ENCODE results near the gene HS3ST3A1.
"Not testable (repeated sequence)": the region's sequence is repeated elsewhere in the genome, so short reads cannot be mapped to it uniquely, and the experiment has no call there.

HS3ST3A1 gene

DNA sequence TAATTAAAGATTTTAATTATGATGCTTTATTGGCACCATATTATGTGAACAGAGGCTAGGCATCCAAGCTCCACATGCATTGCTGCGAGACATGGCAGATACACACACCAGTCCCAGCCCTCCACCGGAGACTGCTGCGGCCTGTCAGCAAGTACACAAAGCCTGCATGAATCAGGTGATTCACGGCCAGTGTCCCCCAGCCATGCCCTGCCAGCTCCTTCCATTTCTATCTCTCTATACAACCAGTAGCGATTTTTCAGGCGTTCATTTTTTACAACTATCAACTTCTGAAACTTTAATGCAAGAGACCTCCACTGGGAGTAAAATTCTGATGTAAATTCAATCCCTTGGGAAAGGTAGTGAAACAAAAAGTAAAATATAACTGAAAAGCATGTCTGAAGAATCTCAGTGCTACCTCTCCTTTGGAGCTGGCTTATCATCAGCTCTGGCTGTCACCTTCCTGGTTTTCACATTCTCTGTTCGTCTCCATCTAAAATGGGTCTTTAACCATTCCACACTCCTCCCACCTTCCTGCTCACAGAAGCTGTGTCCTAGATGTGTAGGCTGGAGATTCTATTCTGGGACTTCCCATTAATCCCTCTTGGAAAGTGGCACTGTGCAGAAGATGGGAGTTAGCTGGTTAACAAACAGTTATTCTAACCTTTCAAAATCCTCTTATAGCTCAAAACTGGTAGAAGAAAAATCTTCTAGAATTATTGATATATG lies 32.2 kb downstream of the HS3ST3A1 start:
- no peak for FAIRE-seq
- TF ChIP-seq TAF1 (IDR thresholded peaks at IDR 0.05; ENCODE audit: borderline replicate concordance, low read depth, low read length) (no peak), POLR2A (IDR thresholded peaks at IDR 0.05; ENCODE audit: low read depth, low read length) (no peak), POLR2AphosphoS5 (IDR thresholded peaks at IDR 0.05; ENCODE audit: low read depth, low read length) (no peak)
- no peak for DNase-seq (ENCODE audit: insufficient read length)

DNA sequence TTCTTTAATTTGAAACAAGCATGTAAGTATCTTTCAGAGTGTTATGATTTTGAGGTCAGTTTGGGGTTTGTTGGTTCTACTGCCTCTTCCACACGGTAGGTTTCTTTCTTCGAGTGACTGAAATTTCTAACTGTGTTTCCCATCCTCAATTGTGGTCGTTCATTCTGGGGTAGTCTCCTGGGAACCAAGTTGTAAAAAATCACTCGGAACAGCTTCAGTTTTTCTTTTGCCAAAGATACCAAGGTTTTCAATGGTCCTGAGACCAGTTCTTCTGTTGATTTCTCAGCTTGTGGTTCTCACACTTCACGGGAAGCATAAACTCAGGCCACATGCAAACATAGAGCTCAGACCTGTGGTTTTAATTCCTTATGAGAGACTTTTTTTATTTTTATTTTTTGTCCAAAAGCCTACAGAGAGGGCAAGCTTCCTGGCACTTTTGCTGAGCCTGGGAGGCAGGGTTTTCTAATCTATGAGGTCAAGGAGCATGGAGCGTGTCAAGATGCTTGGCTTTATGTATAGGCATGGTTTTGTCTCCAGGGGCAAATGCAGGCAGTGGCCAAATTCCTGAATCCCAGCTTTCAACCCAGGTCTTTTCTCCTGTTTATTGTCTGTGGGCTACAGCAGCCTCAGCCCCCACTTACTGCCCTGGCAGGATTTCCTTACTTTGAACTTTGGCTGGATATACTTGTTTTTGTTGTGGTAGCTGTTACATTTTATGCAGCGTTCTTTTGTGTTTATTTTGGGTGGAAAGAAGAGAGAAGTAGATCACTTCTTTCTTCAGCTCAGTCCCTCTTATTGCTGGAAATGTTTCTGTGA lies 32.9 kb downstream of the HS3ST3A1 start:
- DNase-seq (ENCODE audit: insufficient read length) (no peak), FAIRE-seq (no peak)
- TF ChIP-seq TAF1 (IDR thresholded peaks at IDR 0.05; ENCODE audit: borderline replicate concordance, low read depth, low read length) (no peak), POLR2A (IDR thresholded peaks at IDR 0.05; ENCODE audit: low read depth, low read length) (no peak), POLR2AphosphoS5 (IDR thresholded peaks at IDR 0.05; ENCODE audit: low read depth, low read length) (no peak)

DNA sequence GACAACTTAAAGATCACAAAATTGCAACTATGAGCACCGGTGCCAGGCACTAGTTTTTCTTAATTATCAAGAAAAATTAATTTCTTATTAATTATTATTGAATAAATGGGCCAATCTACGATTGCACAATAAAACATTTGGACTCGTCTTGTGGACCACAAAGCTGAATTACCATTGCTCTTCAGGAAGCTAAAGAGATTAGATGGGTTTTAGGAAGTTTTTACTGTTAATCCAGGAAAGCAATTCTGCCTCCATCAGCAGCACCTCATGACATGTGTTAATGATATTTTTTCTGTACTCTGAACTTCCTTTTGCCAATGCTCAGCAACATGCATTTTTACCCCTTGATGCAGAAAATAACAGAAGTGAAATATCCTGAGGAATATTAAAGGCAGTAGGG lies 37.9 kb downstream of the HS3ST3A1 start:
- DNase-seq (ENCODE audit: insufficient read length): no peak
- no peak for FAIRE-seq
- TF ChIP-seq TAF1 (IDR thresholded peaks at IDR 0.05; ENCODE audit: borderline replicate concordance, low read depth, low read length) (no peak), POLR2AphosphoS5 (IDR thresholded peaks at IDR 0.05; ENCODE audit: low read depth, low read length) (no peak), POLR2A (IDR thresholded peaks at IDR 0.05; ENCODE audit: low read depth, low read length) (no peak)

DNA sequence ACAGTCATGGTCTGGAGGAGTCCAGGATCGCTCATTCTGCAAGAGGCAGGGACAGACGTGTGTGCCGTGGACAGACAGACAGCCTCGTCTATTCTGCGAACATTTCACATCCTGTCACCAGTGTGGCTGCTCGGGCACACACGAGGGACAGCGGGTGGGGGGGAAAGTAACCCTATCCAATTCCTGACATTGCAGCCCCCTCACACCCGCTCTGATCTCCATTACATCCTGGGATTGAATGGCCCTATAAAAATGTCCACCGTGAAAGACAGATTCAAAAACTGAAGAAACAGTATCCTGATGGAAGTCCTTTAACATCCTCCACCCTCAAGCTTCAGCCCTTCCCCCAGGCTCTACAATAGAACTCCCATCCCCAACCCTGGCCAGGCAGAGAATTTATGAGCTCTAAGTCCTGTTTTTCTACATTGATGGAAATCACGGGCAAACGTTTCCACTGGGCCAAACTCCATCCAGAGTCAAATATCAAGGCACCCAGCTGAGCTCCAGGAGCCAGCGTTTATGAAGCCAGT lies 39.4 kb downstream of the HS3ST3A1 start:
- no peak for TF ChIP-seq TAF1 (IDR thresholded peaks at IDR 0.05; ENCODE audit: borderline replicate concordance, low read depth, low read length)
- TF ChIP-seq POLR2A (IDR thresholded peaks at IDR 0.05; ENCODE audit: low read depth, low read length): no peak
- no peak for TF ChIP-seq POLR2AphosphoS5 (IDR thresholded peaks at IDR 0.05; ENCODE audit: low read depth, low read length)
- FAIRE-seq (no peak), DNase-seq (ENCODE audit: insufficient read length) (no peak)

DNA sequence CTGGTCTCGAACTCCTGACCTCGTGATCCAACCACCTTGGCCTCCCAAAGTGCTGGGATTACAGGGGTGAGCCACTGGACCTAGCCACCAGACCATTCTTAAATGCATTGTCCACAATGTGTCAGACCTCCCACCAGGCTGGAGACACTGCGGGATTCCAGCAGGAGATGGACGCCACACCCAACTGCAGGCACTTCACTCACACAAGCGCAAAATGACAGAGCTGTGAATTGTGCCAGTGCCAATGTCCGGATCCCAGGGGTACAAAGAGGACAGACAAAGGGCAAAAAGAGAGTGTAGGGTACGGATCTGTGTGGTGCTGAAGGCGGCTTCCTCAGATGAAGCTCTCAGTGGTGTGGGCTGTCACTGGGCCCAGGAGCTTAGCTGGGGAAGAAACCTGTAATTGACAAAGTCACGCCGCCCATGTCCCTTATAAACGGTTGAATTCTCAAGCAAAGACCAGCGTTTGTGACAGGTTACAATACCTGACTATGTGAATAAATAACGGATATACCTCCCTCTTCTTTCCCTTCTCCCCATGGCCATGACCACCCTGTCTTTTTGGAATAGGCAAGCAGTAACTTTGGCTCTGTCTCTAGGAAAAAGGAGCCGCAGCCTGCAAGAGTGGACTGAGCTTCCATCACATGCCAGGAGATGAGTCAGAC lies 40.0 kb downstream of the HS3ST3A1 start:
- FAIRE-seq: no peak
- DNase-seq (ENCODE audit: insufficient read length): no peak
- TF ChIP-seq POLR2A (IDR thresholded peaks at IDR 0.05; ENCODE audit: low read depth, low read length) (no peak), TAF1 (IDR thresholded peaks at IDR 0.05; ENCODE audit: borderline replicate concordance, low read depth, low read length) (no peak), POLR2AphosphoS5 (IDR thresholded peaks at IDR 0.05; ENCODE audit: low read depth, low read length) (no peak)

DNA sequence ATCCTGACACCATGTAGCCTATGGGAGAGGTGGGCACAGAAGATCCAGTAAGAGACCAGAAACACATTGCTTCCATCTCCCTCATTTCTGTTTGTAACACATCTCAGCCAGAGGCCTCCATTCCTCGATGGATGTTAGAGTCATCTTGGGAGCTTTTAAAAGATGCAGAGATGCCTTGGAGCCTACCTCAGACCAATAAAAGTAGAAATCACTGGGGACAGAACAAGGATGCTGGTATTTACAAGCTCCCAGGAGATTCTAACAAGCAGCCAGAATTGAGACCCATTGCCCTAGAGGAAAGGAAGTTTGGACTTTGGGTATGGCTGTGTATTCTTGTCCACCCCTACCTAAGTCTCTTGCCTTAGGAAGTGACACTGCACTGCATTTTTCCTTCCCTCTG lies 40.8 kb downstream of the HS3ST3A1 start:
- DNase-seq (ENCODE audit: insufficient read length) (no peak), FAIRE-seq (no peak)
- no peak for TF ChIP-seq TAF1 (IDR thresholded peaks at IDR 0.05; ENCODE audit: borderline replicate concordance, low read depth, low read length)
- no peak for TF ChIP-seq POLR2AphosphoS5 (IDR thresholded peaks at IDR 0.05; ENCODE audit: low read depth, low read length)
- TF ChIP-seq POLR2A (IDR thresholded peaks at IDR 0.05; ENCODE audit: low read depth, low read length): no peak

DNA sequence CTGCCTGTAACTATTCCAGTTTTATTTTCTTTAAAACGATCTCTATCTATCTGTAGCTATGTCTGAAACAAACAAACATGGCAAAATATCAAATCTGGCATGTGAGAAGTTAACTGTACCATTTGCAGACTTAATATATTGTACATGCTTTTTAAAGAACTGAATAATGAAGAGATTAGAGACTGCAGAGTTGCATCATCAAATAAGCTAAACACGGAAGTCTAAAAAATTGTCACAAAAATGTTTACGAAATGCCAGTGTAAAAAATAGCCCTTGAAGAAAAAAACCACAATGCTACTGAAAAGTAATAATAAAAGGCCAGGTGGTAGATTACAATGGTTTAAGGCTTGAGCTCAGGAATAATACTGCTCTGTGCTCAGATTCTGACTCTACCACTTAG lies 43.1 kb downstream of the HS3ST3A1 start:
- FAIRE-seq (no peak), DNase-seq (ENCODE audit: insufficient read length) (no peak)
- TF ChIP-seq POLR2AphosphoS5 (IDR thresholded peaks at IDR 0.05; ENCODE audit: low read depth, low read length) (no peak), TAF1 (IDR thresholded peaks at IDR 0.05; ENCODE audit: borderline replicate concordance, low read depth, low read length) (no peak), POLR2A (IDR thresholded peaks at IDR 0.05; ENCODE audit: low read depth, low read length) (no peak)

DNA sequence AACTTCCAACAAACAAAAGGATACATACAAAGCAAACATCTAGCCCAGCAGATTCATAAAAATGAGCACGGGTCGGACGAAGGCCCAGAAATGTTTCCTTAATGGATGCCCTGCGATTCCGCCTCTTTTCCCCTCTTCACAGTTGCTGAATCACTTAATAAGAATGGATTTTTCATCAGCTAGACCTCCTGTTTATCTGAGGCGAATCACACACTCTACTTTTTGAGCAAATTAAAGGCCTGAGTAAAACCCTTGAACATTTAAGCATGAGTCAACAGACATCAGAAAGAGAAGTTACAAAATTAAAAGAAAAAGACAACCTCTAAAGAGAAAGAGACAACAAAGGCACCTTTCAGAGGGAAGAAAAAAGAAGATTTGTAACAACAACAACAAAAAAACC lies 44.7 kb downstream of the HS3ST3A1 start:
- TF ChIP-seq TAF1 (IDR thresholded peaks at IDR 0.05; ENCODE audit: borderline replicate concordance, low read depth, low read length): no peak
- no peak for TF ChIP-seq POLR2A (IDR thresholded peaks at IDR 0.05; ENCODE audit: low read depth, low read length)
- TF ChIP-seq POLR2AphosphoS5 (IDR thresholded peaks at IDR 0.05; ENCODE audit: low read depth, low read length): no peak
- DNase-seq (ENCODE audit: insufficient read length): no peak
- no peak for FAIRE-seq

DNA sequence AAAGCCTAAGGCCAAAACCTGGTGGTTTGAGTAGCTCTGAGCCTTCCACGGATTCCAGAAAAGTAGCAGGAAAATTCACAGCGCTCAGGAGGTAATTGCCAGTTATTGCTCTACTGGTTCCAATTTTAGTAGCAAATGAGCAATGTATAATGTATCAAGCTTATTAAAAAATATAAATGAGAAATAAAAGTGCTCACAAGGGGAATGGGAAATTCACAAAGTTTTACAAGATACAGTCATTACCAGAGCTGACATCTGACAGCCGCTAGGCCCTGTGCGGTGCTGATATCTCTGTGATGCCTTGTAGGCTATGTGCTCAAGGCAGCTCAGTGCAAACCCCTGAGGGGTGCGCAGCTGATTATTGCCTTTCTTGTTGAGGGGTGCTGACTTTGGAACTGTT lies 47.5 kb downstream of the HS3ST3A1 start:
- no peak for DNase-seq (ENCODE audit: insufficient read length)
- no peak for TF ChIP-seq POLR2AphosphoS5 (IDR thresholded peaks at IDR 0.05; ENCODE audit: low read depth, low read length)
- TF ChIP-seq POLR2A (IDR thresholded peaks at IDR 0.05; ENCODE audit: low read depth, low read length): no peak
- TF ChIP-seq TAF1 (IDR thresholded peaks at IDR 0.05; ENCODE audit: borderline replicate concordance, low read depth, low read length): no peak
- no peak for FAIRE-seq

DNA sequence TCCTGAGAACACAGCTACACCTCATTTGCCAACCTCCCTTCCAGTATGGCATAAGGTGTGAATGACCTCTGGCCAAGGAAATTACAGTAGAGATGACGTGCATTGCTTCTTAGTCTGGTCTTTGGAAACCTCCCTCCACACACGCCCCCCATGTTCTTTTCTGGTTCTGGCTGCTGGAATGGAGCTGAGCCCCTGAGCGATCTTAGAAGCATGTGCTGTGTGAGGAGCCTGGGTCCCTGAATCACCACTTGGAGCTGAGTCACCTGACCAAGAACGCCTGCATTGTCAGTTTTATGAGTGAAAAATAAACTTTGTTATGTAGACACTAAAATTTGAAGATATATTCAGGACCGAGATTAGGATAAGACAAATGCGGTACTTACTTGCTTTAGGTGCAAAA lies 51.4 kb downstream of the HS3ST3A1 start:
- TF ChIP-seq TAF1 (IDR thresholded peaks at IDR 0.05; ENCODE audit: borderline replicate concordance, low read depth, low read length): no peak
- no peak for TF ChIP-seq POLR2AphosphoS5 (IDR thresholded peaks at IDR 0.05; ENCODE audit: low read depth, low read length)
- TF ChIP-seq POLR2A (IDR thresholded peaks at IDR 0.05; ENCODE audit: low read depth, low read length): no peak
- FAIRE-seq (no peak), DNase-seq (ENCODE audit: insufficient read length) (no peak)

DNA sequence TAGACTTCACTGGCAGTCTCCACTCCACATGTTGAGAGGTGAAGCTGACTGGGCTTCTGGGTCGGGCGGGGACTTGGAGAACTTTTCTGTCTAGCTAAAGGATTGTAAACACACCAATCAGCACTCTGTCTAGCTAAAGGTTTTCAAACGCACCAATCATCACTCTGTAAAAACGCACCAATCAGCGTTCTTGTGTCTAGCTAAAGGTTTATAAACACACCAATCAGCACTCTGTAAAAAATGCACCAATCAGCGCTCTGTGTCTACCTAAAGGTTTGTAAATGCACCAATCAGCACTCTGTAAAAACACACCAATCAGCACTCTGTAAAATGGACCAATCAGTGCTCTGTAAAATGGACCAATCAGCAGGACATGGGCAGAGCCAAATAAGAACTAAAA lies 53.2 kb downstream of the HS3ST3A1 start:
- DNase-seq (ENCODE audit: insufficient read length); FAIRE-seq: not testable (repeated sequence)
